Trophoblast cell (in vitro differentiated cells and primary cell): ENCODE measurements around the gene UTP25.

Source experiments
- DNase-seq, 2 donors: peaks; one replicate each; pipeline ENCODE4 v3.0.0-alpha.2; 2016
- H2AFZ ChIP-seq: 2 replicates; pipeline ENCODE4 v1.6.1; 2013; ENCODE audit warnings: low read length, moderate library complexity, mild to moderate bottlenecking; ENCODE audit not compliant: insufficient read depth, poor library complexity
- H2AK5ac ChIP-seq: 2 replicates; pipeline ENCODE4 v1.6.1; 2013; ENCODE audit warnings: mild to moderate bottlenecking, low read length
- H2BK120ac ChIP-seq: 2 replicates; pipeline ENCODE4 v1.6.1; 2013; ENCODE audit warnings: low read length, mild to moderate bottlenecking, moderate library complexity; ENCODE audit not compliant: insufficient read depth, poor library complexity
- H2BK12ac ChIP-seq: 2 replicates; pipeline ENCODE4 v1.6.1; 2013; ENCODE audit warnings: mild to moderate bottlenecking, low read length, moderate library complexity
- H2BK5ac ChIP-seq: 2 replicates; pipeline ENCODE4 v1.6.1; 2013; ENCODE audit warnings: low read length, low read depth, moderate library complexity, mild to moderate bottlenecking; ENCODE audit not compliant: poor library complexity
- H3K14ac ChIP-seq: 2 replicates; pipeline ENCODE4 v1.6.1; 2013; ENCODE audit warnings: mild to moderate bottlenecking, low read length
- H3K18ac ChIP-seq: 2 replicates; pipeline ENCODE4 v1.6.1; 2013; ENCODE audit warnings: mild to moderate bottlenecking, low read length
- H3K23ac ChIP-seq: 2 replicates; pipeline ENCODE4 v1.6.1; 2013; ENCODE audit warnings: low read length
- H3K27ac ChIP-seq: 2 replicates; pipeline ENCODE4 v1.5.1; 2013; ENCODE audit warnings: low read depth, mild to moderate bottlenecking, inconsistent platforms, low read length, moderate library complexity
- H3K27me3 ChIP-seq: 2 replicates; pipeline ENCODE4 v1.6.1; 2013; ENCODE audit warnings: inconsistent platforms, mild to moderate bottlenecking, low read length, moderate library complexity; ENCODE audit not compliant: insufficient read depth
- H3K36me3 ChIP-seq, 2 experiments: 1 replicate in 1 of 2; 2 replicates in 1 of 2; pipeline ENCODE4 v1.6.1; 2013; ENCODE audit warnings: low read length in 2 of 2, mild to moderate bottlenecking in 2 of 2, moderate library complexity in 1 of 2; ENCODE audit not compliant: insufficient read depth in 2 of 2, control insufficient read depth in 1 of 2
- H3K4ac ChIP-seq: 2 replicates; pipeline ENCODE4 v1.6.1; 2013; ENCODE audit warnings: low read depth, mild to moderate bottlenecking, low read length, moderate library complexity
- H3K4me1 ChIP-seq, 2 experiments: 1 replicate in 1 of 2; 2 replicates in 1 of 2; pipeline ENCODE4 v1.6.1; 2013; ENCODE audit warnings: low read length in 2 of 2, mild to moderate bottlenecking in 2 of 2, moderate library complexity in 1 of 2; ENCODE audit not compliant: insufficient read depth in 2 of 2, control insufficient read depth in 1 of 2
- H3K4me2 ChIP-seq: 2 replicates; pipeline ENCODE4 v1.6.1; 2013; ENCODE audit warnings: inconsistent platforms, mild to moderate bottlenecking, low read length, moderate library complexity
- H3K4me3 ChIP-seq: 2 replicates; pipeline ENCODE4 v1.5.1; 2013; ENCODE audit warnings: mild to moderate bottlenecking, low read depth, low read length, inconsistent platforms
- H3K79me1 ChIP-seq: one replicate; pipeline ENCODE4 v1.6.1; 2013; ENCODE audit warnings: low read length
- H3K79me2 ChIP-seq: 2 replicates; pipeline ENCODE4 v1.6.1; 2013; ENCODE audit warnings: low read length, mild to moderate bottlenecking; ENCODE audit not compliant: control insufficient read depth, insufficient read depth, poor library complexity
- H3K9ac ChIP-seq: 2 replicates; pipeline ENCODE4 v1.6.1; 2013; ENCODE audit warnings: mild to moderate bottlenecking, low read length
- H3K9me3 ChIP-seq: 2 replicates; pipeline ENCODE4 v1.6.1; 2013; ENCODE audit warnings: low read depth, mild to moderate bottlenecking, control low read depth, inconsistent platforms, low read length; ENCODE audit not compliant: insufficient read depth
- H4K12ac ChIP-seq: 2 replicates; pipeline ENCODE4 v1.6.1; 2013; ENCODE audit warnings: low read depth, mild to moderate bottlenecking, low read length, moderate library complexity
- H4K8ac ChIP-seq: 2 replicates; pipeline ENCODE4 v1.6.1; 2013; ENCODE audit warnings: low read depth, mild to moderate bottlenecking, low read length, moderate library complexity
- H4K91ac ChIP-seq: one replicate; pipeline ENCODE4 v1.6.1; 2013; ENCODE audit warnings: low read depth, mild to moderate bottlenecking, low read length, moderate library complexity
- WGBS: extraction: QIAGEN DNeasy Blood & Tissue Kit; methylation state at CpG from one replicate; pipeline ENCODE4 v1.1.7; 2013; ENCODE audit warnings: missing lambda C conversion rate; ENCODE audit not compliant: insufficient read length, insufficient coverage; ENCODE audit errors: extremely low coverage; 5-methylcytosine and 5-hydroxymethylcytosine counted together

The UTP25 gene

DNA sequence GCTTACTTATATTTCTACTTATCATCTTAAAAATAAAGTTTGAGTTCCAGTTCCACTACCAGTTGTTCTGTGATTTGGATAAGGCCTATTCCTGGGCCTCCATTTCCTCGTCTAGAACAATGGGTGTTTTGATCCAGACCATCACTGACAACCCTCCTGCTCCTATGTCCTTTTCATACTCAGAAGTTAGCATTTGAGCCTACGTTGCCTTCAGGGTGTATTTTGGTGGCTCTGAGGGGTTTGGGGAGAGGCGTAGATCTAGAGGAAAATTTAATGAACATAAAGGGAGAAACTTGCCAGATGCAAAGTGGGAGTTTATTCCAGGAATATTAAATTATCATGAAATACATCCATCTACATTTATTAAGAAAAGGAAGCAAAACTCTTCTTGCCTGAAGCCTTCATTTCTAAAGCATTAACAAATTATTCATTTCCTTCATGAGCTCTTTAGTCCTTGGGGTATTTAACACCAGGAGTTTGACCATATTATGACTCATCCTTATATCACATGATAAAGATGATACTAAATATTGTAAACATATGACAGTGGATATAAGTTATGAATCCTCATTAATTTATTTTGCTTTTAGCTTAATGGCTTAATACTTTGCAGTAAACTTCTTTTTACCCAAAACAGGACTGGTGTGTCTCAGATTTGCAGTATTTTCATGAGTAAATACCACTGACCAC is 63.0 kb downstream of the UTP25 start:
- no peak overlapping the region for H4K12ac ChIP-seq
- WGBS, result no CpG with 5 or more reads among the region's 3 CpGs

DNA sequence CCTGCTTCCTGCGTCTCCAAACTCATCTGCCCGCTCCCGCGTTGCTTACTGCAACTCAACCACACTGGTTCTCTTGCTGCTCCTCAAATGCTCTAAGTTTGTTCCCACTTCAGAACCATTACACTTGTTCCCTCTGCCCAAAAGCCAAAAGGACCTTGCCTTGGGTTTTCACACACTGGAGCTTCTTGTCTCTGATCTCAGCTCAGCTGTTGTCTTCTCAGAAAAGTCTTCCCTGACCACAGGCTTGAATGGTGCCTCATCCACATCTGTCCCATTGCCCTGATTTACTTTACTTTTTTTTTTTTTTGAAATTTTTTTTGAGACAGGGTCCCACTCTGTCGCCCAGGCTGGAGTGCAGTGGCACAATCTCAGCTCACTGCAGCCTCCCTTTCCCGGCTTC is 66.0 kb downstream of the UTP25 start:
- Histone ChIP-seq H3K79me2 (no peaks in the 10 kb centered on the region), H3K27me3 (no peaks in the 10 kb centered on the region), H3K4me2 (no peak overlapping the region), H3K4ac (no peak overlapping the region), H3K27ac (no peak overlapping the region), H2AK5ac (no peak overlapping the region), H2AFZ (no peak overlapping the region), H3K23ac (no peak overlapping the region), H3K18ac (no peak overlapping the region), H4K91ac (no peak overlapping the region), H4K12ac (no peak overlapping the region), H2BK5ac (no peak overlapping the region), H3K9me3 (no peaks in the 10 kb centered on the region), H3K79me1 (peaks cover 9% of the 10 kb centered on the region), H3K4me1 (peaks cover 8 to 12% of the 10 kb centered on the region in 2 experiments), H3K14ac (no peak overlapping the region), H2BK120ac (no peak overlapping the region), H2BK12ac (peak overlapping the region; percentile 54), H3K4me3 (no peak overlapping the region), H3K9ac (no peak overlapping the region), H4K8ac (no peak overlapping the region), H3K36me3 (no peaks in the 10 kb centered on the region)
- DNase-seq, result no peak
- no CpG with 5 or more reads among the region's 6 CpGs for WGBS

More for the DNA sequence above, 63.0 kb downstream of the UTP25 start:
- Histone ChIP-seq H3K9me3 (peaks cover 2% of the 10 kb centered on the region), H4K91ac (no peak overlapping the region), H2AK5ac (no peak overlapping the region), H3K79me1 (peaks cover 4% of the 10 kb centered on the region), H3K9ac (no peak overlapping the region), H2AFZ (no peak overlapping the region), H3K23ac (no peak overlapping the region), H3K79me2 (no peaks in the 10 kb centered on the region), H3K27me3 (no peaks in the 10 kb centered on the region), H3K4me3 (no peak overlapping the region), H3K18ac (no peak overlapping the region), H2BK5ac (no peak overlapping the region), H4K8ac (no peak overlapping the region), H3K4ac (no peak overlapping the region), H3K14ac (no peak overlapping the region), H3K4me2 (no peak overlapping the region), H3K36me3 (no peaks in the 10 kb centered on the region), H3K4me1 (peaks cover 4 to 6% of the 10 kb centered on the region in 2 experiments), H2BK120ac (no peak overlapping the region), H3K27ac (no peak overlapping the region), H2BK12ac (no peak overlapping the region)
- no peak for DNase-seq

GRCh38 chr1:209895709-209896108 is 67.9 kb downstream of the UTP25 start:
- Histone ChIP-seq H2BK12ac (no peak overlapping the region), H4K12ac (no peak overlapping the region), H3K14ac (no peak overlapping the region), H2BK120ac (no peak overlapping the region), H3K4me3 (no peak overlapping the region), H3K9ac (no peak overlapping the region), H3K9me3 (no peaks in the 10 kb centered on the region), H3K79me2 (no peaks in the 10 kb centered on the region), H4K91ac (peak overlapping the region; percentile 63), H2AK5ac (no peak overlapping the region), H3K4me1 (peaks cover 8 to 12% of the 10 kb centered on the region in 2 experiments), H3K27ac (peak overlapping the region; percentile 74), H3K4me2 (no peak overlapping the region), H3K36me3 (no peaks in the 10 kb centered on the region), H3K79me1 (peaks cover 9% of the 10 kb centered on the region), H3K27me3 (no peaks in the 10 kb centered on the region), H3K23ac (no peak overlapping the region), H4K8ac (no peak overlapping the region), H3K18ac (no peak overlapping the region), H2BK5ac (peak overlapping the region; percentile 70), H3K4ac (no peak overlapping the region), H2AFZ (no peak overlapping the region)
- no CpG with 5 or more reads among the region's 4 CpGs for WGBS
- peak in 1 of 2 donors; percentile 54 for DNase-seq

DNA sequence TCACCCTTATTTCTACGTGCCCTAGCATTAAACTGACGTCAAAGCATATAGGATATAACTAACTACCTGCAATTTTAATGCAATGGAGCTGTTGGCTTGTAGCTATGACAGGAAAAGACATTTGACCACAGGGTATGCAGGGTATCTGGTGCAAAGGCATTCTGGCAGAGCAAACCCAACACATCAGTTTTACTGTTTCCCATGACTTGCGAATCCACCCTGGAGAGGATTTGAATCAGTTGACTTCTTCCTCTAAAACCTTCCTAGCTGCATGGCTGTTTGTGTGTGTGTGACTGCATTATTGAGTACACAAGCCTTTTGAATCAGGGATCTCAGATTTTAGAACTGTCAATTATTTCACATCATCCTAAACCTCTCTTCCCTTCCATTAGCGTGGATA is 68.6 kb downstream of the UTP25 start:
- H3K27me3 ChIP-seq, result no peaks in the 10 kb centered on the region
- peak overlapping the region; percentile 74 for H3K27ac ChIP-seq
- H2BK5ac ChIP-seq, result peak overlapping the region; percentile 70
- no peak overlapping the region for H2AFZ ChIP-seq
- no peak overlapping the region for H3K4me2 ChIP-seq
- peak overlapping the region; percentile 14 for H3K14ac ChIP-seq
- H4K91ac ChIP-seq, result peak overlapping the region; percentile 63
- no peak for DNase-seq
- H3K36me3 ChIP-seq, result no peaks in the 10 kb centered on the region
- WGBS, result no CpG with 5 or more reads among the region's 4 CpGs
- H2BK12ac ChIP-seq, result peak overlapping the region; percentile 45
- peak overlapping the region; percentile 26 for H4K8ac ChIP-seq
- peak overlapping the region; percentile 25 for H2BK120ac ChIP-seq
- no peak overlapping the region for H2AK5ac ChIP-seq
- no peak overlapping the region for H3K4ac ChIP-seq
- peaks cover 9% of the 10 kb centered on the region for H3K79me1 ChIP-seq
- no peak overlapping the region for H3K4me3 ChIP-seq
- H3K79me2 ChIP-seq, result no peaks in the 10 kb centered on the region
- H3K23ac ChIP-seq, result no peak overlapping the region
- no peaks in the 10 kb centered on the region for H3K9me3 ChIP-seq
- H3K9ac ChIP-seq, result no peak overlapping the region
- H3K18ac ChIP-seq, result no peak overlapping the region
- no peak overlapping the region for H4K12ac ChIP-seq
- peaks cover 8 to 12% of the 10 kb centered on the region in 2 experiments for H3K4me1 ChIP-seq
